HK-2 (cell line): ENCODE measurements around the gene SLITRK1.

Source experiments
- DNase-seq: peaks from one replicate; pipeline ENCODE4 v3.0.0-alpha.2; 2018; ENCODE audit not compliant: unreplicated experiment

The SLITRK1 gene, protein sequence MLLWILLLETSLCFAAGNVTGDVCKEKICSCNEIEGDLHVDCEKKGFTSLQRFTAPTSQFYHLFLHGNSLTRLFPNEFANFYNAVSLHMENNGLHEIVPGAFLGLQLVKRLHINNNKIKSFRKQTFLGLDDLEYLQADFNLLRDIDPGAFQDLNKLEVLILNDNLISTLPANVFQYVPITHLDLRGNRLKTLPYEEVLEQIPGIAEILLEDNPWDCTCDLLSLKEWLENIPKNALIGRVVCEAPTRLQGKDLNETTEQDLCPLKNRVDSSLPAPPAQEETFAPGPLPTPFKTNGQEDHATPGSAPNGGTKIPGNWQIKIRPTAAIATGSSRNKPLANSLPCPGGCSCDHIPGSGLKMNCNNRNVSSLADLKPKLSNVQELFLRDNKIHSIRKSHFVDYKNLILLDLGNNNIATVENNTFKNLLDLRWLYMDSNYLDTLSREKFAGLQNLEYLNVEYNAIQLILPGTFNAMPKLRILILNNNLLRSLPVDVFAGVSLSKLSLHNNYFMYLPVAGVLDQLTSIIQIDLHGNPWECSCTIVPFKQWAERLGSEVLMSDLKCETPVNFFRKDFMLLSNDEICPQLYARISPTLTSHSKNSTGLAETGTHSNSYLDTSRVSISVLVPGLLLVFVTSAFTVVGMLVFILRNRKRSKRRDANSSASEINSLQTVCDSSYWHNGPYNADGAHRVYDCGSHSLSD

GRCh38 chr13:83881917-83882605 lies at the start of gene SLITRK1:
TSS of gene SLITRK1 (minus strand) at chr13:83882474. CDS start at chr13:83881507, 967 bp downstream.
- DNase-seq, result peak; percentile 6

DNA sequence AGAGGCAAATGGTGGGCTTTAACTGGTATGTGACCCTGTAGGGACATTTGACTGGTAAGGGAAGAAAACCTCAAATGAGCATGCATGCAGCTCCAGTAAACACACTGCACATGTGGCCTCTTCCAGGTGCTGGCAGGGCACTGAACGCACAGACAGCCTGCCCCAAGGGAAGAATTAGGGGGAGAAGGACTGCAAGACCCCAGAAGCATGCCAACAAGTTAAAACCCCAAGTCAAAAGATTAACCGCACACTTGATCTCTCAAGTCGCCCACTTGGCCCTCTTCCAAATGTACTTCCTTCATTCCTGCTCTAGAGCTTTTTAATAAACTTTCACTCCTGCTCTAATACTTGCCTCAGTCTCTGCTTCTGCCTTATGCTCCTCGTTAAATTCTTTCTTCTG lies 46.9 kb upstream of the SLITRK1 start:
- DNase-seq, result no peak

DNA sequence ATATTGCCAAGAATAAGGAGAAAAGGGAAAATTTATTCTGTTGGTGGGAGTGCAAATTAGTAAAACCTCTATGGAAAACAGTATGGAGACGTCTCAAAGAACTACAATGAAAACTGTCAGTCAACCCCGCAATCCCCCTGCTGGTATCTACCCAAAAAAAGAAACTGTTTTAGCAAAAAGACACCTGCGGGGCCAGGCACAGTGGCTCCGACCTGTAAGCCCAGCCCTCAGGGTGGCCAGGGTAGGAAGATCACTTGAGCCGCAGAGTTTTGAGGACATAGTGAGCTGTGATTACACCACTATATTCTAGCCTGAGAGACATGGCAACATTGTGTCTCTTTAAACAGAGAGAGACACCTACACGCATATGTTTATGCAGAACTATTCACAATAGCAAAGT lies 37.5 kb upstream of the SLITRK1 start:
- DNase-seq, result no peak

GRCh38 chr13:83914368-83914767 lies 32.1 kb upstream of the SLITRK1 start:
- no peak for DNase-seq

- no peak for DNase-seq
Observed at GRCh38 chr13:83907196-83907989, 25.1 kb upstream of the SLITRK1 start.

- no peak for DNase-seq
Observed at GRCh38 chr13:83906240-83906820, 24.1 kb upstream of the SLITRK1 start.

- DNase-seq, result no peak
Observed at GRCh38 chr13:83905641-83906040, 23.4 kb upstream of the SLITRK1 start.

DNA sequence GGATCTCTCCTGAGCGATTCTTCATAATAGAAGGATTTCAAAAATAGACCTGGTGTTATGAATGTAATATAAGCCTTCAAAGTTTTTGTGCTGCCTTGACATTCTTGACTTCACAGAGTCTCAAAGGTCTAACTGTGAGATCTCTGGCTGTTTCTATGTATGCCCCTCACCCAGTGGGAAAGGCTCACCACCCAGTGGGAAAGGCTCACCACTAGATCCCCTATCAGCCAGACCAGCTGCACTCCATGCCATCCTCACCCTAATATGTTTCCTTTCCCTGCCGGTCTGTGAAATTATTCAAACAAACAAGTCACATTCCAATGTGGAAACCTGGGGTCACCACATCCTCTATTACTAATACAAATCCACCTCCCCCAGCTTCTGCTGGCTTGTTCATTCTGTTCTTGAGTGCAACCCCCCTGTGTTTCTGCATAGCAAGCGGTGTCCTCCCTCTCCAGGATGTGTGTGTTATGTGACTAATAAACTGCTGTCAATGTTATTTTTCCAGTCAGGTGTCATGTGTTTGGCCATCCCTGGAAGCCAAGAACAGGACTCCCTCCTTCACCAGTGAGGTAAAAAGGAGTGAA lies 13.8 kb upstream of the SLITRK1 start:
- DNase-seq, result peak; percentile 17

DNA sequence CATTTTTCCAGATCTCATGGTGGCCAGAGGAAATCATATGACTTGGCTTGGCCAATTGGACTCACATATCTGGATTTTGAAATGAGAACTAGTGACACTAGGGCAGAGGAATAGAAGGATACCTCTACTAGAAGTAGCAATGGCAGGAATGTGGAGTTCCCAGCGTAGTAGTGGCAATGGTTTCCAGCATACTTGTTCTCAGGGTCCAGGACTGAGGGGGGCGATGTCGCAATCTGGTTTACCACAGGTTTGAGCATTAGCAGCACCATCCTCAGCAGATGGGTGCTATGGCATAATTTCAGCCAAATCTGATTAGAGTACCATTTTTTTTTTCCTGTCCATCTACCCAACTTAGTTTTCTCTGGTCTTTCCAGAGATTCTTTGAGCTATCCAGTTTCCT lies 8.1 kb upstream of the SLITRK1 start:
- DNase-seq, result no peak

GRCh38 chr13:83884141-83884540 lies 1.9 kb upstream of the SLITRK1 start:
- no peak for DNase-seq

DNA sequence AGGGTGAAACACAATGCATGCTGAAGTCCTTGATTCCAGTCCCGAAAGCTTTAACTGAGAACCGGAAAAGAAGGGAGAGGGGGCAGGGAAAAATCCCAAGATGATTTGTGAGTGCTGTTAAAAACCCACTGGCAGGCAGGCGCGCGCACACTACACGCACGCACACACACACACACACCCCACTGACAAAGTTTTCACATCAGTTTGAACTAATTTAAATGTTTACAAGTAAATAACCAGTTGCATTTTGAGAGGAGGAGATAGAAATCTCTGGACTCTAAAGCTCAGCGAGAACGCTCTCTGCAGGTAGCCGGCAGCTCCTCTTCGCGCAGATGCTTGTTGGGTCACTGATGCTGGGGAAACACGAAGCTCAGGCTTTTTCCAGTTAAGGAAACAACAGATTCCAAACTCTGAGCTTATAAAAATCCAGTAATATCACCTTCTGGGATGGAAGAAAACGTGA lies 818 bp upstream of the SLITRK1 start:
- no peak for DNase-seq

- no peak for DNase-seq
Observed at GRCh38 chr13:83882606-83882959, 309 bp upstream of the SLITRK1 start.

DNA sequence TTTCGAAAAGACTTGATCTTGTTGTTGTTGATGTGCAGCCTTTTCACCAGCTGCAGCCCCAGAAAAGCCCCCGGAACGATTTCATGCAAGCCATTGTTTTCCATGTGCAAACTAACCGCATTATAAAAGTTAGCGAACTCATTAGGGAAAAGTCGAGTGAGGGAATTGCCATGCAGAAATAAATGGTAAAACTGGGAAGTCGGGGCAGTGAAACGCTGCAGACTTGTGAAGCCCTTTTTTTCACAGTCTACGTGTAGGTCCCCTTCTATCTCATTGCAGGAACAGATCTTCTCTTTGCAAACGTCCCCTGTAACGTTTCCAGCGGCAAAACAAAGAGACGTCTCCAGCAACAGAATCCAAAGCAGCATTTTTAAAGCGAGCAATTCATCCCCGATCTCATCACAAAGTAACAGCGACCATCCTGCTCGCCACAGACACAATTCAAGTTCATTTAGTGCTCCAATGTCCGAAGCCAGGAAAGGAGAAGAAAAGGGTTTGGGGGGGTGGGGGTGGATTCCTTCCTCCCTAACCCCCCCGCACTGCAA lies 1.1 kb downstream of the SLITRK1 start:
- no peak for DNase-seq

DNA sequence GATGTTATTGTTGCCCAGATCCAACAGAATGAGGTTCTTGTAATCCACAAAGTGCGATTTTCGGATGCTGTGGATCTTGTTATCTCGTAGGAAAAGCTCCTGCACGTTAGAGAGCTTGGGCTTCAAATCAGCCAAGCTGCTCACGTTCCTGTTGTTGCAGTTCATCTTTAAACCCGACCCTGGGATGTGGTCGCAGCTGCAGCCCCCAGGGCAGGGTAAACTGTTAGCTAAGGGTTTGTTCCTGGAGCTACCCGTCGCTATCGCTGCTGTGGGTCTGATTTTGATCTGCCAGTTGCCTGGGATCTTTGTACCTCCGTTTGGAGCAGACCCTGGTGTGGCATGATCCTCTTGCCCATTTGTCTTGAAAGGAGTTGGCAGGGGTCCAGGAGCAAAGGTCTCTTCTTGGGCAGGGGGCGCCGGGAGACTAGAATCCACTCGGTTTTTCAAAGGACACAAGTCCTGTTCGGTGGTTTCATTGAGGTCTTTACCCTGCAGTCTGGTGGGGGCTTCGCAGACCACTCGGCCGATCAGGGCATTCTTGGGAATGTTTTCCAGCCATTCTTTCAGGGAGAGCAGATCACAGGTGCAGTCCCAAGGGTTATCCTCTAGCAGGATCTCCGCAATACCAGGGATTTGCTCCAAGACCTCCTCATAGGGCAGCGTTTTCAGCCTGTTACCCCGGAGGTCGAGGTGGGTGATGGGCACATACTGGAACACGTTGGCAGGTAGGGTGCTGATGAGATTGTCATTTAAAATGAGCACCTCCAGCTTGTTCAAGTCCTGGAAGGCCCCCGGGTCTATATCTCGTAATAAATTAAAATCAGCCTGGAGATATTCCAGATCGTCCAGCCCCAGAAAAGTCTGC lies 1.8 kb downstream of the SLITRK1 start:
- DNase-seq, result no peak

DNA sequence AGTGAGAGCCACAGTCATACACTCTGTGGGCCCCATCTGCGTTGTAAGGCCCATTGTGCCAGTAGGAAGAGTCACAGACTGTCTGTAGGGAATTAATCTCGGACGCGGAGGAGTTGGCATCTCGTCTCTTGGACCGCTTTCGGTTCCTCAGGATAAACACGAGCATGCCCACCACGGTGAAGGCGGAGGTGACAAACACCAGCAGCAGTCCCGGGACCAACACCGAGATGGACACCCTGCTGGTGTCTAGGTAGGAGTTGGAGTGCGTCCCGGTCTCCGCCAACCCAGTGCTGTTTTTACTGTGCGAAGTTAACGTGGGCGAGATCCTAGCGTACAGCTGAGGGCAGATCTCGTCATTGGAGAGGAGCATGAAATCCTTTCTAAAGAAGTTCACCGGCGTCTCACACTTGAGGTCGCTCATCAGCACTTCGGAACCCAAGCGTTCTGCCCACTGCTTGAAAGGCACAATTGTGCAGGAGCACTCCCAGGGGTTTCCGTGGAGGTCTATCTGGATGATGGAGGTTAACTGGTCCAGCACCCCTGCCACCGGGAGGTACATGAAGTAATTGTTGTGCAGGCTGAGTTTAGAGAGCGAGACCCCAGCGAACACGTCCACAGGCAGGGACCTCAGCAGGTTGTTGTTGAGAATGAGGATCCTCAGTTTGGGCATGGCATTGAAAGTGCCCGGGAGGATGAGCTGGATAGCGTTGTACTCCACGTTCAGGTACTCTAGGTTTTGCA lies 2.7 kb downstream of the SLITRK1 start:
- no peak for DNase-seq

DNA sequence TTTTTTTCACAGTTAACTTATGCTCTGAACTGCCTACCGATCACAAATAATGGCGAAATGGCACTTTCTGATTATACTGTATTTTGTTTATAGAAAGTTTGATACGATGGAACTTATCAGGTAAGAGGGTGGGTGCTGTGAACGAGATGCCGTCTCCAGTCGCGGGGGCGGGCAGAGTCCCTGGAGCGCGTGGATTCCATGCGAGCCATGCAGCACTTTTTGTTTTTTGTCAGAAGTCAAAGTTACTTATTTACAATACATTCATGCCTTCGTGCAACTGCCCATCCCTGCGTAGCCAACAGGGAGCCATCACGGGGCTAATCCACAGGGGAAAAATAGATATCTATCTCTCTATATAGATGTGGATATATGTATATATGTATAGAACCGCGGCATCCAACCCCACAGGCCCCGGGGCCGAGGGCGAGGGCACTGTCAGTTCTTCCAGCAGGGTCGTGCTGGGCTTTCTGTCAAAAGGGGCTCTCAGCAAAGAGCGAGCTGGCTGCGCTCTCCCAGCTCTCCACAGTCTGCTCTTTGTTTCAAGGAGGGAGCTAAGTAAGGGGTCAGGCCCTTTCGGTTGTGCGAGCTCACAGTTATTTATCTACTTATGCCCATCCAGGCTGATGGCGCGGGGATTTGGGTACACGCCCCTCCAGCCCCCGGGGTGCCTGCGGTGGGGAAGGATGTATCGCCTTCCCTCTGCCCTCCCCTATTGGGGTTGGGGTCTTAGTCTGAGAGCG lies 3.4 kb downstream of the SLITRK1 start:
- no peak for DNase-seq

DNA sequence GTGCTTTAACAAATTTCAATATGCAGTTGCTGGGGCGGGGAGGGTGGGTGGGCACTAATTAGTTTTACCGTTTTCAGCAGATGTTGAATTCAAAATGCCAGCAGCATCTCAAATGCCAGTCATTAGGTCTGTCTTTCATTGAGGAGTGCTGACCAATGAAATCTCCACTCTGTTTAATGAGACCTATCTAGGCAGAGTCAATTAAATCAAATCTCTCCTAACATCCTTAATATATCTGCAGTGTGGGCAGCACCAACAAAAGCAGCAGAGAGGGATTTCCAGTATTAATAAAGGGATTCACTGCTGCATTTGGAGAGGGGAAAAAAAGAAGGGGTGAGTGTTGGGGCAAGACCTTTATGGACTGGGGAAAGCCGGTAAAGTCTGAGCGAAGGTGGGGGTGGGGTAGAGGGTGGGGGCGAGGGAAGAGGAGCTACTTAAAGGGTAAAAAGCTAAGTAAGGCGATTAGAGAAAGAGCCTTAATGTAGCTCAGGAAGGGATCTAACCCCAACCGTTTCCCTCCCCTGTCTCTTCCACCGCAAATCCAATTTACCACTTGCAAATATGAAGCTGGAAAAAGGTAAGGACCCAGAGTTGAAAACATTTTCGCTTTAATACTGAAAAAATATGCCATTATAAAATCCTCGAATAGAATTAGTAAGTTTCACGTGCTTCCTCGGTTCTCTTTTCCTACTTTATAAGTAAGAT lies 4.5 kb downstream of the SLITRK1 start:
- no peak for DNase-seq

DNA sequence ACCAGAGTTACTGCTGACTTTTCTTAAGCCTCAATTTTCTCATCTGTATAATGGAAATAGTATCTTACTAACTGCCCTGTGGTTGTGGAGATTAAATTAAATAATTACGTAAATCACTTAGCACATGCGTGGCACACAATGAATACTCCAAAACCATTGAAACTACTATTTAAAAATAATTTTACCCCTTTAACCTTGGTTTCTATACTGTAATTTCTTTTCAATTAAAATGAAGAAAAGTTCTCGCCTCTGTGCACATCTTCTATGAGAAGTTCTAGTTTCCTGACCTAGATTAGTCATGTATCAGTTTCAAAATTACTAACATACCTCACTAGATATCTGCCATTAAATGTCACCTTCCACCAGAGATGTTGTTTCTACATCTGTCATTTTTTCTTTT lies 5.7 kb downstream of the SLITRK1 start:
- no peak for DNase-seq
